Measurements from ENCODE around the gene SLX1A. TPM values are rescaled to one million over a fixed set of nuclear protein-coding genes. Genes with fewer than 3 reads are reported as not detected.
"Not testable (repeated sequence)": the region's sequence is repeated elsewhere in the genome, so short reads cannot be mapped to it uniquely, and the experiment has no call there.

SLX1A gene
- total and polyA plus RNA-seq, 7 experiments from 2014 or later: 36.4 to 84.5 (median 43.4) TPM

- POLR2A ChIA-PET: not testable (repeated sequence)
Observed at GRCh38 chr16:30194172-30194925, 674 bp downstream of the SLX1A start.

GRCh38 chr16:30197001-30197400 lies 3.3 kb downstream of the SLX1A start:
- H3K36me3 ChIP-seq (ENCODE audit: control insufficient read depth in 2 of 3, insufficient read depth in 3 of 3, low read length in 3 of 3); H3K36me3 Mint-ChIP-seq; CTCF ChIA-PET; H3K27ac ChIP-seq (ENCODE audit: low read depth, low read length); H3K4me1 Mint-ChIP-seq; H3K4me3 ChIP-seq (ENCODE audit: low read length); H3K27me3 Mint-ChIP-seq; intact Hi-C loops (cut with micrococcal nuclease); H3K4me3 Mint-ChIP-seq; H3K27me3 ChIP-seq (ENCODE audit: control insufficient read depth in 2 of 2, insufficient read depth in 2 of 2, low read length in 2 of 2); POLR2A ChIA-PET; H3K9me3 ChIP-seq (ENCODE audit: control insufficient read depth in 2 of 3, low read length in 3 of 3); H3K27ac Mint-ChIP-seq; H3K4me1 ChIP-seq (ENCODE audit: control insufficient read depth in 2 of 2, insufficient read depth in 2 of 2, low read length in 2 of 2); H3K9me3 Mint-ChIP-seq; ATAC-seq: not testable (repeated sequence)
- DNase-seq: peak in 1 of 9 donors; percentile 15

More at GRCh38 chr16:30194172-30194925, 674 bp downstream of the SLX1A start:
- H3K4me1 ChIP-seq (ENCODE audit: control insufficient read depth in 2 of 2, insufficient read depth in 2 of 2, low read length in 2 of 2); H3K36me3 Mint-ChIP-seq; H3K9me3 Mint-ChIP-seq; intact Hi-C loops (cut with micrococcal nuclease); H3K27ac Mint-ChIP-seq; H3K9me3 ChIP-seq (ENCODE audit: control insufficient read depth in 2 of 3, low read length in 3 of 3); CTCF ChIA-PET; H3K27me3 ChIP-seq (ENCODE audit: control insufficient read depth in 2 of 2, insufficient read depth in 2 of 2, low read length in 2 of 2); H3K4me1 Mint-ChIP-seq; H3K4me3 Mint-ChIP-seq; H3K36me3 ChIP-seq (ENCODE audit: control insufficient read depth in 2 of 3, insufficient read depth in 3 of 3, low read length in 3 of 3); H3K27me3 Mint-ChIP-seq; H3K4me3 ChIP-seq (ENCODE audit: low read length): not testable (repeated sequence)
- ATAC-seq (peak; percentile 83), DNase-seq (peak in 2 of 9 donors; percentile 13 to 18)
- H3K27ac ChIP-seq (ENCODE audit: low read depth, low read length): peak overlapping the region; percentile 29

GRCh38 chr16:30199049-30199448 lies 5.4 kb downstream of the SLX1A start, which contains the start of gene SULT1A3:
Gene SULT1A3, plus strand, starts transcription at chr16:30199255. Its CDS starts 1,474 bp downstream, at chr16:30200729.
- H3K9me3 ChIP-seq (ENCODE audit: control insufficient read depth in 2 of 3, low read length in 3 of 3); H3K36me3 Mint-ChIP-seq; H3K27ac ChIP-seq (ENCODE audit: low read depth, low read length); DNase-seq; H3K27me3 ChIP-seq (ENCODE audit: control insufficient read depth in 2 of 2, insufficient read depth in 2 of 2, low read length in 2 of 2); H3K4me1 ChIP-seq (ENCODE audit: control insufficient read depth in 2 of 2, insufficient read depth in 2 of 2, low read length in 2 of 2); H3K27ac Mint-ChIP-seq; H3K4me1 Mint-ChIP-seq; H3K4me3 Mint-ChIP-seq; H3K36me3 ChIP-seq (ENCODE audit: control insufficient read depth in 2 of 3, insufficient read depth in 3 of 3, low read length in 3 of 3); POLR2A ChIA-PET; H3K9me3 Mint-ChIP-seq; intact Hi-C loops (cut with micrococcal nuclease); CTCF ChIA-PET; ATAC-seq; H3K4me3 ChIP-seq (ENCODE audit: low read length); H3K27me3 Mint-ChIP-seq: not testable (repeated sequence)

GRCh38 chr16:30199608-30200343 lies 6.1 kb downstream of the SLX1A start:
- H3K27me3 ChIP-seq (ENCODE audit: control insufficient read depth in 2 of 2, insufficient read depth in 2 of 2, low read length in 2 of 2); POLR2A ChIA-PET; H3K36me3 ChIP-seq (ENCODE audit: control insufficient read depth in 2 of 3, insufficient read depth in 3 of 3, low read length in 3 of 3); ATAC-seq; H3K4me3 Mint-ChIP-seq; CTCF ChIA-PET; H3K4me1 Mint-ChIP-seq; H3K9me3 Mint-ChIP-seq; H3K9me3 ChIP-seq (ENCODE audit: control insufficient read depth in 2 of 3, low read length in 3 of 3); intact Hi-C loops (cut with micrococcal nuclease); H3K27ac ChIP-seq (ENCODE audit: low read depth, low read length); H3K36me3 Mint-ChIP-seq; H3K4me1 ChIP-seq (ENCODE audit: control insufficient read depth in 2 of 2, insufficient read depth in 2 of 2, low read length in 2 of 2); H3K27ac Mint-ChIP-seq; DNase-seq; H3K27me3 Mint-ChIP-seq; H3K4me3 ChIP-seq (ENCODE audit: low read length): not testable (repeated sequence)

GRCh38 chr16:30205541-30206236 lies 12.0 kb downstream of the SLX1A start:
- H3K9me3 Mint-ChIP-seq: not testable (repeated sequence)
- ATAC-seq: peak; percentile 74

GRCh38 chr16:30206252-30206651 lies 12.6 kb downstream of the SLX1A start:
- H3K36me3 ChIP-seq (ENCODE audit: control insufficient read depth in 2 of 3, insufficient read depth in 3 of 3, low read length in 3 of 3); H3K27me3 Mint-ChIP-seq; H3K4me1 ChIP-seq (ENCODE audit: control insufficient read depth in 2 of 2, insufficient read depth in 2 of 2, low read length in 2 of 2); CTCF ChIA-PET; H3K4me1 Mint-ChIP-seq; H3K36me3 Mint-ChIP-seq; intact Hi-C loops (cut with micrococcal nuclease); H3K27me3 ChIP-seq (ENCODE audit: control insufficient read depth in 2 of 2, insufficient read depth in 2 of 2, low read length in 2 of 2); DNase-seq; H3K27ac Mint-ChIP-seq; H3K4me3 ChIP-seq (ENCODE audit: low read length); POLR2A ChIA-PET; H3K27ac ChIP-seq (ENCODE audit: low read depth, low read length); H3K4me3 Mint-ChIP-seq; H3K9me3 ChIP-seq (ENCODE audit: control insufficient read depth in 2 of 3, low read length in 3 of 3); H3K9me3 Mint-ChIP-seq: not testable (repeated sequence)
- peak; percentile 59 for ATAC-seq

More at GRCh38 chr16:30205541-30206236, 12.0 kb downstream of the SLX1A start:
- H3K36me3 Mint-ChIP-seq; H3K36me3 ChIP-seq (ENCODE audit: control insufficient read depth in 2 of 3, insufficient read depth in 3 of 3, low read length in 3 of 3); H3K4me1 Mint-ChIP-seq; H3K9me3 ChIP-seq (ENCODE audit: control insufficient read depth in 2 of 3, low read length in 3 of 3); H3K27ac Mint-ChIP-seq; H3K4me3 Mint-ChIP-seq; CTCF ChIA-PET; H3K4me3 ChIP-seq (ENCODE audit: low read length); H3K4me1 ChIP-seq (ENCODE audit: control insufficient read depth in 2 of 2, insufficient read depth in 2 of 2, low read length in 2 of 2); H3K27me3 Mint-ChIP-seq; H3K27me3 ChIP-seq (ENCODE audit: control insufficient read depth in 2 of 2, insufficient read depth in 2 of 2, low read length in 2 of 2); POLR2A ChIA-PET; intact Hi-C loops (cut with micrococcal nuclease); H3K27ac ChIP-seq (ENCODE audit: low read depth, low read length): not testable (repeated sequence)
- DNase-seq: peak in 4 of 9 donors; percentile 0 to 21 (median 8)
